Adrenal gland (tissue), 5 donors: Measurements from ENCODE around the gene MED17.

Experiments used
- POLR2A ChIP-seq, 2 donors: fragments of 450-650 bp; IDR thresholded peaks; one replicate each; pipeline ENCODE4 v1.6.1; 2017; ENCODE audit warnings: antibody characterized with exemption in 2 of 2, mild to moderate bottlenecking in 2 of 2, moderate library complexity in 1 of 2
- TF ChIP-seq, protein P1 (sequence below), 6 experiments: fragments of 450-650 bp in 4 of 6; fragments of 200-600 bp in 2 of 6; sonication (generic) in 1 of 6; IDR thresholded peaks; 1 replicate in 5 of 6; 2 replicates in 1 of 6; pipeline versions ENCODE4 v1.5.1 to v1.8.0; 2016 to 2021; ENCODE audit warnings: antibody characterized with exemption in 6 of 6, mild to moderate bottlenecking in 2 of 6, moderate library complexity in 1 of 6
- donor health status: DM: no; HTN: no; CAD: no.

DNA sequence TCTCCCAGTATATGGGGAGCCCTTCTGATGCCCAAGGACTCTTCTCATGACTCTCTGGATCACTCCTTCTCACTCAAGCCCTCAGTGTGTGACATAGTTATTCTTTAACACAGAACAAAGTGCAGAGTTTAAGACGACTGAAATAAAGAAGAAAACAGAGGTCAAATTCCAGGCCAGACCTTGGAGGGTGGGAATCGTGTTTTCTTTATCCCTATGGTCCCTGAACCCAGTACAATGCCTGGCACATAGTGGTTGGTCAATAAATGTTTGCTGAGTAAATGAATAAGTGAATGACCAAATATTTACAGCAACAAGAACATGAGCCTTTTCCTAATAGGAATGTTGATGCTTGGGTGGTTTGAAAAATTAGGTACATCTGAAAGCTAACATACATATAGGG, 37.5 kb downstream of the MED17 start:
- TF ChIP-seq, protein P1, sequence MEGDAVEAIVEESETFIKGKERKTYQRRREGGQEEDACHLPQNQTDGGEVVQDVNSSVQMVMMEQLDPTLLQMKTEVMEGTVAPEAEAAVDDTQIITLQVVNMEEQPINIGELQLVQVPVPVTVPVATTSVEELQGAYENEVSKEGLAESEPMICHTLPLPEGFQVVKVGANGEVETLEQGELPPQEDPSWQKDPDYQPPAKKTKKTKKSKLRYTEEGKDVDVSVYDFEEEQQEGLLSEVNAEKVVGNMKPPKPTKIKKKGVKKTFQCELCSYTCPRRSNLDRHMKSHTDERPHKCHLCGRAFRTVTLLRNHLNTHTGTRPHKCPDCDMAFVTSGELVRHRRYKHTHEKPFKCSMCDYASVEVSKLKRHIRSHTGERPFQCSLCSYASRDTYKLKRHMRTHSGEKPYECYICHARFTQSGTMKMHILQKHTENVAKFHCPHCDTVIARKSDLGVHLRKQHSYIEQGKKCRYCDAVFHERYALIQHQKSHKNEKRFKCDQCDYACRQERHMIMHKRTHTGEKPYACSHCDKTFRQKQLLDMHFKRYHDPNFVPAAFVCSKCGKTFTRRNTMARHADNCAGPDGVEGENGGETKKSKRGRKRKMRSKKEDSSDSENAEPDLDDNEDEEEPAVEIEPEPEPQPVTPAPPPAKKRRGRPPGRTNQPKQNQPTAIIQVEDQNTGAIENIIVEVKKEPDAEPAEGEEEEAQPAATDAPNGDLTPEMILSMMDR (IDR thresholded peaks at IDR 0.05): no peak
- TF ChIP-seq POLR2A (IDR thresholded peaks at IDR 0.05): no peak
